ENCODE measurements around the gene F5.

DNA sequence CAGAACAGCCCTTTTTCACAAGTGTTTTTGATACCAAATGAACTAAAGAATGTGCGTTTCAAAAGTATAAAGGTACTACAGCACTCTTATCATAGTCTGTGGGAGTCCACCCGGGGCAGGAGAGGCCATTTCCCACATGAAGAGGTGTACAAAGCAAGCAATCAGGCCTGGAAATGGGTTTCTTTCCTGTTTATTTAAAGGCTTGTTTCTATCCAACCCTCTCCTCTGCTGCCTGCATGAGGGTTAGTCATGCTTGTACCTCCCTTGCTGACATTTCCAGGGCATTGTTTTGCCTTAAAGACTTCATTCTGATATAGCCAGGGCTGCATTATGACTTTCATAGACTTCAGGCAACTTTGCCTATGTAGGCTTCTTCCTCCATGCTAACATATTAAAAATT is 32.1 kb upstream of the F5 start:
- TF ChIP-seq EZH2 (IDR thresholded peaks at IDR 0.05) (no peak), POLR2AphosphoS5 (IDR thresholded peaks at IDR 0.05; ENCODE audit: low read depth, low read length) (no peak), CTCF (IDR thresholded peaks at IDR 0.05 in 2 of 3, conservative IDR thresholded peaks at IDR 0.05 in 1 of 3; ENCODE audit: borderline replicate concordance in 1 of 3, insufficient read depth in 1 of 3, low read depth in 2 of 3, low read length in 2 of 3) (no peak), FOSL1 (IDR thresholded peaks at IDR 0.05; ENCODE audit: low read depth) (no peak), POLR2A (IDR thresholded peaks at IDR 0.05; ENCODE audit: borderline replicate concordance, extremely low read depth, insufficient read depth, insufficient read length) (no peak)
- TF ChIP-seq, protein P1, sequence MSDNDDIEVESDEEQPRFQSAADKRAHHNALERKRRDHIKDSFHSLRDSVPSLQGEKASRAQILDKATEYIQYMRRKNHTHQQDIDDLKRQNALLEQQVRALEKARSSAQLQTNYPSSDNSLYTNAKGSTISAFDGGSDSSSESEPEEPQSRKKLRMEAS (IDR thresholded peaks at IDR 0.05) = no peak
